LNCaP clone FGC (cell line): ENCODE measurements around the gene GATAD2B.

Experiments used
- DNase-seq: peaks from one replicate; pipeline ENCODE4 v3.0.0-alpha.2; 2011; ENCODE audit warnings: low read depth
- H3K4me3 ChIP-seq: 2 replicates; pipeline ENCODE4 v1.5.1; 2011; ENCODE audit warnings: mild to moderate bottlenecking, low read depth, low read length, control low read depth
- TF ChIP-seq, protein P1 (sequence below): IDR thresholded peaks from 2 replicates; pipeline ENCODE4 v1.5.1; 2012; ENCODE audit warnings: mild to moderate bottlenecking; ENCODE audit not compliant: control insufficient read depth, insufficient read depth; ENCODE audit errors: extremely low read depth

The GATAD2B gene

GRCh38 chr1:153872331-153872730 is 50.4 kb downstream of the GATAD2B start:
- DNase-seq = no peak
- no peak overlapping the region for H3K4me3 ChIP-seq
- TF ChIP-seq, protein P1, sequence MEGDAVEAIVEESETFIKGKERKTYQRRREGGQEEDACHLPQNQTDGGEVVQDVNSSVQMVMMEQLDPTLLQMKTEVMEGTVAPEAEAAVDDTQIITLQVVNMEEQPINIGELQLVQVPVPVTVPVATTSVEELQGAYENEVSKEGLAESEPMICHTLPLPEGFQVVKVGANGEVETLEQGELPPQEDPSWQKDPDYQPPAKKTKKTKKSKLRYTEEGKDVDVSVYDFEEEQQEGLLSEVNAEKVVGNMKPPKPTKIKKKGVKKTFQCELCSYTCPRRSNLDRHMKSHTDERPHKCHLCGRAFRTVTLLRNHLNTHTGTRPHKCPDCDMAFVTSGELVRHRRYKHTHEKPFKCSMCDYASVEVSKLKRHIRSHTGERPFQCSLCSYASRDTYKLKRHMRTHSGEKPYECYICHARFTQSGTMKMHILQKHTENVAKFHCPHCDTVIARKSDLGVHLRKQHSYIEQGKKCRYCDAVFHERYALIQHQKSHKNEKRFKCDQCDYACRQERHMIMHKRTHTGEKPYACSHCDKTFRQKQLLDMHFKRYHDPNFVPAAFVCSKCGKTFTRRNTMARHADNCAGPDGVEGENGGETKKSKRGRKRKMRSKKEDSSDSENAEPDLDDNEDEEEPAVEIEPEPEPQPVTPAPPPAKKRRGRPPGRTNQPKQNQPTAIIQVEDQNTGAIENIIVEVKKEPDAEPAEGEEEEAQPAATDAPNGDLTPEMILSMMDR = no peak

GRCh38 chr1:153869486-153869885 is 53.3 kb downstream of the GATAD2B start:
- no peak overlapping the region for H3K4me3 ChIP-seq
- TF ChIP-seq, protein P1 = no peak
- no peak for DNase-seq

GRCh38 chr1:153866045-153866850 is 56.5 kb downstream of the GATAD2B start:
- DNase-seq = no peak
- H3K4me3 ChIP-seq = no peak overlapping the region
- TF ChIP-seq, protein P1 = no peak

DNA sequence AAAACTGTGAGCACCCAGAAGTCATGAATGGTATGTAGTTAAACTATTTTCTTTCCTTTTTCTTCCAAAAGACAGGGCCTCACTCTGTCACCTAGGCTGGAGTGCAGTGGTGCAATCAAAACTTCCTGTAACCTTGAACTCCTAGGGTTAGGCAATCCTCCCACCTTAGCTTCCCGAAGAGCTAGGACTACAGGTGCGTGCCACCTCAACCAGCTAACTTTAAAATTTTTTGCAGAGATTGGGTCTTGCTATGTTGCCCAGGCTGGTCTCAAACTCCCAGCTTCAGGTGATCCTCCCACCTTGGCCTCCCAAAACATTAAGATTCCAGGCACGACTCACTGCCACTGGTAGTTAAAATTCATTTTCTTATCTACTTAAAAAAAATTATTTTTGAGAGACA is 62.5 kb downstream of the GATAD2B start:
- TF ChIP-seq, protein P1 = no peak
- H3K4me3 ChIP-seq = no peak overlapping the region

DNA sequence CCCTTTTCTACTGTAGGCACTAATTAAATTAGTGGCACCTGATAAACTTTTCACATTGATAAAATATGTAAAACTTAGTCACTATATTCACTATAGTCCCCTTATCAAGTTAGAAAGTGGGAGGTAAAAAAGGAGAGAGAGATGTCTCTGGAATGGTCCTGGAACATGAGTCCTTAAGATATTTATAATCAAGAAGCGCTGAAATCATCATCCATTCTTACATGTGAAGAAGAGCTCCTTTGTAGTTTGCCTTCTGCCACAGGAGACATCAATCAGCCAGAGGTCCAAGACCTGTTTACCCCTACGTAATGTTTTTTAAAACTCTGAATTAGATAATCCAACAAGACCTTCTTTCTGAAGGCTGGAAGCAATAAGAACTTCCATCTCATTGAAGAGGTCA is 65.3 kb downstream of the GATAD2B start:
- TF ChIP-seq, protein P1 = no peak
- no peak overlapping the region for H3K4me3 ChIP-seq

More for the DNA sequence above, 62.5 kb downstream of the GATAD2B start:
- DNase-seq = no peak

DNA sequence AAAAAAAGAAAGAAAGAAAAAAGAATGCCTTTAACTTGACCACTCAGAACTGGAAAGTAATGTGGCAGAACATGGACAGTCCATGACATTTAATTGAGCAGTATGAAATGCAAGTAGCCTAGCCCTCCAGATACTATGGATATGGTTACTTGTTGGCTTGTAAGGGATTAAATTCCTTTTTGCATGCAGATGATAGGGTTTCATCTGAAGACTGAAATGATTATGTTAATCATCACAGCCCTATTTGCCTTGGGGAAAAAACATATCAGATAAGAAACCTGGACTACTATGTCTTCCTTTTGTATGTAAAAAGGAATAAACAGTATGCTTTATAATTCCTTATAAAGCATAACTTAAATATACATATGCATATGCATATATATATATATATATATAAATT is 66.0 kb downstream of the GATAD2B start:
- TF ChIP-seq, protein P1 = no peak
- no peak overlapping the region for H3K4me3 ChIP-seq
- no peak for DNase-seq

More for the DNA sequence above, 65.3 kb downstream of the GATAD2B start:
- no peak for DNase-seq

DNA sequence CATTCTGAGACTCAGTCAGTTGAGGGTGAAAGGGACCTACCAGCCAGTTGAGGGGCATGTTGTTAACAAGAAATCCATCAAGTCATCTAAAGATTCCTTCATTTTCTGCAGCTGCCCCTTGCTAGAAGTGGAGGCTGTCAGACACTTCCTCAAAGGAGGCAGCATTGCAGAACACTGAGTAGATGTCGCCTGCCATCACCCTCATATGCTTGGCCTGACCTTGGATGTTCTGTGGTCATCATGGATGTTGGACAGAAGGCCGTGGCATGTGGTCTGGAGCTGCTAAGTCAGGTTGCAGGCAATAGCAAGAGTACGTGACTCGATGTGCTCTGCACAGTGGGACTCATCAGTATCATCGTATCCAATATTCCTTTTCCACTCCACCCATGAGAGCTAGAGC is 70.6 kb downstream of the GATAD2B start:
- TF ChIP-seq, protein P1 = no peak

More for the DNA sequence above, 70.6 kb downstream of the GATAD2B start:
- DNase-seq = no peak
- no peak overlapping the region for H3K4me3 ChIP-seq
